ENCODE results near the gene SPDYC.

The SPDYC gene

DNA sequence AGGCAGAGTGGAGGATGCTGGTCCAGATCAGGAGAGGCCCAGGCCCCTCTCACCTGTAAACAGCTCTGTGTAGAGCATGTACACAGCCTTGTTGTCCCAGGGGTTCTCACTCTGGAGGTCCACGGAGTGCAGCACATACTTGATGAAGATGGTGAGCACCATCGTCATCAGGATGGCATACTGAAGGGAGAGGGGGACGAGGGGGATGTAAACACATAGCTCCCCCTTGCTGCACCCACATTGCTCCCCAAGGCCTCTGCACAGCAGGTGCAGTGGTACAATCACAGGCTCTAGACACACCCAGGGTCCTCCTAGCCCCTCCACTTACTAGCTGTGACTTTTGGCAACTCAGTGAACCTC is 38.6 kb upstream of the SPDYC start:
- in situ Hi-C loops (cut with MboI; ENCODE audit: low sequenced_read_pairs, unreplicated experiment): no loop called here
- DNase-seq (ENCODE audit: low spot score): no peak
- TF ChIP-seq, protein P1, sequence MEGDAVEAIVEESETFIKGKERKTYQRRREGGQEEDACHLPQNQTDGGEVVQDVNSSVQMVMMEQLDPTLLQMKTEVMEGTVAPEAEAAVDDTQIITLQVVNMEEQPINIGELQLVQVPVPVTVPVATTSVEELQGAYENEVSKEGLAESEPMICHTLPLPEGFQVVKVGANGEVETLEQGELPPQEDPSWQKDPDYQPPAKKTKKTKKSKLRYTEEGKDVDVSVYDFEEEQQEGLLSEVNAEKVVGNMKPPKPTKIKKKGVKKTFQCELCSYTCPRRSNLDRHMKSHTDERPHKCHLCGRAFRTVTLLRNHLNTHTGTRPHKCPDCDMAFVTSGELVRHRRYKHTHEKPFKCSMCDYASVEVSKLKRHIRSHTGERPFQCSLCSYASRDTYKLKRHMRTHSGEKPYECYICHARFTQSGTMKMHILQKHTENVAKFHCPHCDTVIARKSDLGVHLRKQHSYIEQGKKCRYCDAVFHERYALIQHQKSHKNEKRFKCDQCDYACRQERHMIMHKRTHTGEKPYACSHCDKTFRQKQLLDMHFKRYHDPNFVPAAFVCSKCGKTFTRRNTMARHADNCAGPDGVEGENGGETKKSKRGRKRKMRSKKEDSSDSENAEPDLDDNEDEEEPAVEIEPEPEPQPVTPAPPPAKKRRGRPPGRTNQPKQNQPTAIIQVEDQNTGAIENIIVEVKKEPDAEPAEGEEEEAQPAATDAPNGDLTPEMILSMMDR (IDR thresholded peaks at IDR 0.05; ENCODE audit: borderline replicate concordance, control extremely low read depth, extremely low read depth, insufficient read depth, missing control alignments): no peak

GRCh38 chr11:65131895-65132237 is 38.2 kb upstream of the SPDYC start:
- in situ Hi-C loops (cut with MboI; ENCODE audit: low sequenced_read_pairs, unreplicated experiment): no loop called here
- TF ChIP-seq, protein P1 (IDR thresholded peaks at IDR 0.05; ENCODE audit: borderline replicate concordance, control extremely low read depth, extremely low read depth, insufficient read depth, missing control alignments): no peak
- DNase-seq (ENCODE audit: low spot score): no peak

GRCh38 chr11:65132238-65132987 is 37.6 kb upstream of the SPDYC start:
- peak; percentile 69 for DNase-seq (ENCODE audit: low spot score)
- TF ChIP-seq, protein P1 (IDR thresholded peaks at IDR 0.05; ENCODE audit: borderline replicate concordance, control extremely low read depth, extremely low read depth, insufficient read depth, missing control alignments): no peak
- in situ Hi-C loops (cut with MboI; ENCODE audit: low sequenced_read_pairs, unreplicated experiment): no loop called here

GRCh38 chr11:65132988-65133700 is 36.9 kb upstream of the SPDYC start:
- TF ChIP-seq, protein P1 (IDR thresholded peaks at IDR 0.05; ENCODE audit: borderline replicate concordance, control extremely low read depth, extremely low read depth, insufficient read depth, missing control alignments): no peak
- peak; percentile 74 for DNase-seq (ENCODE audit: low spot score)
- in situ Hi-C loops (cut with MboI; ENCODE audit: low sequenced_read_pairs, unreplicated experiment): no loop called here

DNA sequence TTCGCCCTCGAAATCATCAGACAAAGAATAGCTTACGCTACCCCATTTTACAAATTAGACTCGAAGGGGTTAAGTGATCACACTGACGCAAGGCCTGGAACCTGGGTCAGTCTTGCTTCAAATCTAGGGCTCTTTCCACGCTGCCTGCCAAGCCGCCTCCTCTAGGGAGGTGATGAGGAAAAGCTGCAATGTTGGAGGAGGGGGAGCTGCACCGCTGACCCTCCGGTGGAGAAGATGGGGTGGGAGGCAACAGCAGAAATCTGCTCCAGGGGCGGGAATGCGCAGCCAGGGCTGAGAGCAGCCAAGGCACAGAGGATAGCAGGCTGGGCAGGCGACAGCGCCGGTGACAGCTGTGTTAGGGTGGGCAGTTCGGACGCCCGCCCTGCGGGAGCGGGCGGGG is 36.3 kb upstream of the SPDYC start:
- no peak for DNase-seq (ENCODE audit: low spot score)
- in situ Hi-C loops (cut with MboI; ENCODE audit: low sequenced_read_pairs, unreplicated experiment): no loop called here
- TF ChIP-seq, protein P1 (IDR thresholded peaks at IDR 0.05; ENCODE audit: borderline replicate concordance, control extremely low read depth, extremely low read depth, insufficient read depth, missing control alignments): no peak

GRCh38 chr11:65134240-65134951 is 35.6 kb upstream of the SPDYC start, which contains the start of gene SYVN1:
Gene SYVN1 (minus strand): TSS chr11:65134519. CDS start chr11:65133601, 918 bp downstream.
- peak; percentile 93 for DNase-seq (ENCODE audit: low spot score)
- TF ChIP-seq, protein P1 (IDR thresholded peaks at IDR 0.05; ENCODE audit: borderline replicate concordance, control extremely low read depth, extremely low read depth, insufficient read depth, missing control alignments): no peak
- in situ Hi-C loops (cut with MboI; ENCODE audit: low sequenced_read_pairs, unreplicated experiment): no loop called here
